ENCODE results near the gene ZNF490. TPM values are rescaled to one million over a fixed set of nuclear protein-coding genes. Genes with fewer than 3 reads are reported as not detected.

ZNF490 gene
- 2.3 TPM for polyA plus RNA-seq (2013, experiment 1 of 2)
- polyA plus RNA-seq (2013, experiment 2 of 2) = 1.9 TPM

GRCh38 chr19:12610540-12611360, at the start of gene ZNF490, which contains the start of gene ZNF791:
Gene ZNF490, minus strand, starts transcription at chr19:12610813. Its CDS starts 133 bp downstream, at chr19:12610680.
Gene ZNF791, plus strand, starts transcription at chr19:12610920. Its CDS starts 160 bp downstream, at chr19:12611080.
- H3K4me1 ChIP-seq (ENCODE audit: control insufficient read depth, insufficient read depth, low read depth, low read length) = no peaks in the 10 kb centered on the region
- peak within 1 kb of the TSS; percentile 67 to 97 for H3K18ac ChIP-seq (ENCODE audit: low read depth in 1 of 2, low read length in 2 of 2)
- peak; percentile 98 for DNase-seq
- H2AK5ac ChIP-seq (ENCODE audit: low read length, severe bottlenecking) = peak within 1 kb of the TSS; percentile 96
- WGBS = under 1% methylated on average over 61 of the region's 61 CpGs
- H2BK5ac ChIP-seq (ENCODE audit: low read depth, low read length, poor library complexity, severe bottlenecking) = peak within 1 kb of the TSS; percentile 91
- H3K23ac ChIP-seq (ENCODE audit: low read length in 2 of 2) = peak within 1 kb of the TSS in 1 of 2 experiments; percentile 90
- H4K8ac ChIP-seq (ENCODE audit: low read length) = peak within 1 kb of the TSS; percentile 86
- peaks cover 36 to 46% of the 10 kb centered on the region in 2 experiments for H3K36me3 ChIP-seq (ENCODE audit: control insufficient read depth in 1 of 2, insufficient read depth in 2 of 2, low read depth in 1 of 2, low read length in 2 of 2)
- H4K91ac ChIP-seq (ENCODE audit: low read length) = peak within 1 kb of the TSS; percentile 55
- H3K9ac ChIP-seq (ENCODE audit: low read length) = peak within 1 kb of the TSS; percentile 99
- H3K14ac ChIP-seq (ENCODE audit: low read length in 2 of 2) = peak within 1 kb of the TSS in 1 of 2 experiments; percentile 93
- H3K4ac ChIP-seq (ENCODE audit: low read depth in 1 of 2, low read length in 2 of 2) = peak within 1 kb of the TSS; percentile 79 to 90
- peaks cover 19% of the 10 kb centered on the region for H3K79me1 ChIP-seq (replicated peaks; ENCODE audit: low read length, poor library complexity, severe bottlenecking)
- peak within 1 kb of the TSS; percentile 83 for H3K4me2 ChIP-seq (ENCODE audit: low read length, poor library complexity, severe bottlenecking)
- H3K27me3 ChIP-seq (ENCODE audit: control insufficient read depth in 1 of 2, insufficient read depth in 1 of 2, low read length in 2 of 2) = no peaks in the 10 kb centered on the region
- H3K4me3 ChIP-seq (ENCODE audit: insufficient read depth in 1 of 2, low read depth in 1 of 2, low read length in 2 of 2) = peak within 1 kb of the TSS; percentile 96 to 100
- peak within 1 kb of the TSS; percentile 94 for H2AFZ ChIP-seq (ENCODE audit: low read depth, low read length)
- peak within 1 kb of the TSS in 1 of 2 experiments; percentile 70 for H2BK12ac ChIP-seq (ENCODE audit: low read length in 2 of 2)
- peak within 1 kb of the TSS; percentile 78 for H2BK15ac ChIP-seq (ENCODE audit: low read depth, poor library complexity, severe bottlenecking)
- peak within 1 kb of the TSS; percentile 82 for H3K27ac ChIP-seq (ENCODE audit: low read length, poor library complexity, severe bottlenecking)
- no peaks in the 10 kb centered on the region for H3K9me3 ChIP-seq (ENCODE audit: control insufficient read depth, low read length)
- H2BK120ac ChIP-seq (ENCODE audit: low read depth, low read length) = peak within 1 kb of the TSS; percentile 80

DNA sequence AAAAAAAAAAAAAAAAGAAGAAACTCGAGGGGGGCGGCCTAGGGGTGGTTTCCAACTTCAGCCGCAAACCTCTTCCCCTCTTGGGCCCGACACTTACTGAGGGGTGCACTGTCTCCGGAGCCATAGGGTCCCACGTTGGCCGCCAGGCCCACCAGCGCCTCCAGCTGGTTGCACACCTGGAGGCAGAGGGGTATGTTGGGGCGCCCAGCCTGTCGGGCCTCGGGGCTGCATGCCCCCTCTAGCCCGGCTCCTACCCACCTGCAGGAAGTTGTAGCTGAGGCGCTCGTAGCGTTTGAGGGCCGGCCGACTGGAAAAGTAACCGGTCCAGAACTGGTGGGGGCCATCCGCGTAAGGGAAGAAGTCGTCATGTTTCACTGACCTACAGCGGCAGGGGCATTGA, 47.4 kb upstream of the ZNF490 start:
- H3K9ac ChIP-seq (ENCODE audit: low read length) = no peak overlapping the region
- no peak overlapping the region for H3K18ac ChIP-seq (ENCODE audit: low read depth in 1 of 2, low read length in 2 of 2)
- DNase-seq = no peak
- no peak overlapping the region for H2BK15ac ChIP-seq (ENCODE audit: low read depth, poor library complexity, severe bottlenecking)
- H3K23ac ChIP-seq (ENCODE audit: low read length in 2 of 2) = no peak overlapping the region
- peaks cover 52 to 81% of the 10 kb centered on the region in 2 experiments for H3K36me3 ChIP-seq (ENCODE audit: control insufficient read depth in 1 of 2, insufficient read depth in 2 of 2, low read depth in 1 of 2, low read length in 2 of 2)
- no peak overlapping the region for H2AK5ac ChIP-seq (ENCODE audit: low read length, severe bottlenecking)
- H2AFZ ChIP-seq (ENCODE audit: low read depth, low read length) = no peak overlapping the region
- no peak overlapping the region for H3K4me3 ChIP-seq (ENCODE audit: insufficient read depth in 1 of 2, low read depth in 1 of 2, low read length in 2 of 2)
- no peaks in the 10 kb centered on the region for H3K4me1 ChIP-seq (ENCODE audit: control insufficient read depth, insufficient read depth, low read depth, low read length)
- H3K4ac ChIP-seq (ENCODE audit: low read depth in 1 of 2, low read length in 2 of 2) = no peak overlapping the region
- no peaks in the 10 kb centered on the region for H3K27me3 ChIP-seq (ENCODE audit: control insufficient read depth in 1 of 2, insufficient read depth in 1 of 2, low read length in 2 of 2)
- no peak overlapping the region for H4K91ac ChIP-seq (ENCODE audit: low read length)
- H3K27ac ChIP-seq (ENCODE audit: low read length, poor library complexity, severe bottlenecking) = no peak overlapping the region
- no peak overlapping the region for H2BK12ac ChIP-seq (ENCODE audit: low read length in 2 of 2)
- H3K9me3 ChIP-seq (ENCODE audit: control insufficient read depth, low read length) = no peaks in the 10 kb centered on the region
- H4K8ac ChIP-seq (ENCODE audit: low read length) = no peak overlapping the region
- H2BK120ac ChIP-seq (ENCODE audit: low read depth, low read length) = no peak overlapping the region
- H2BK5ac ChIP-seq (ENCODE audit: low read depth, low read length, poor library complexity, severe bottlenecking) = no peak overlapping the region
- WGBS = 96% methylated on average over 21 of the region's 22 CpGs
- no peak overlapping the region for H3K4me2 ChIP-seq (ENCODE audit: low read length, poor library complexity, severe bottlenecking)
- H3K79me1 ChIP-seq (replicated peaks; ENCODE audit: low read length, poor library complexity, severe bottlenecking) = peaks cover 6% of the 10 kb centered on the region
- no peak overlapping the region for H3K14ac ChIP-seq (ENCODE audit: low read length in 2 of 2)

- Histone ChIP-seq H3K4ac (ENCODE audit: low read depth in 1 of 2, low read length in 2 of 2) (no peak overlapping the region), H2BK5ac (ENCODE audit: low read depth, low read length, poor library complexity, severe bottlenecking) (no peak overlapping the region), H3K4me3 (ENCODE audit: insufficient read depth in 1 of 2, low read depth in 1 of 2, low read length in 2 of 2) (no peak overlapping the region), H2BK15ac (ENCODE audit: low read depth, poor library complexity, severe bottlenecking) (no peak overlapping the region), H3K4me2 (ENCODE audit: low read length, poor library complexity, severe bottlenecking) (no peak overlapping the region), H2BK12ac (ENCODE audit: low read length in 2 of 2) (no peak overlapping the region), H3K9ac (ENCODE audit: low read length) (no peak overlapping the region), H4K8ac (ENCODE audit: low read length) (peak overlapping the region; percentile 49), H2AK5ac (ENCODE audit: low read length, severe bottlenecking) (no peak overlapping the region), H3K9me3 (ENCODE audit: control insufficient read depth, low read length) (no peaks in the 10 kb centered on the region), H2BK120ac (ENCODE audit: low read depth, low read length) (no peak overlapping the region), H3K27me3 (ENCODE audit: control insufficient read depth in 1 of 2, insufficient read depth in 1 of 2, low read length in 2 of 2) (no peaks in the 10 kb centered on the region), H3K14ac (ENCODE audit: low read length in 2 of 2) (no peak overlapping the region), H2AFZ (ENCODE audit: low read depth, low read length) (no peak overlapping the region), H3K23ac (ENCODE audit: low read length in 2 of 2) (no peak overlapping the region), H3K4me1 (ENCODE audit: control insufficient read depth, insufficient read depth, low read depth, low read length) (no peaks in the 10 kb centered on the region), H3K36me3 (ENCODE audit: control insufficient read depth in 1 of 2, insufficient read depth in 2 of 2, low read depth in 1 of 2, low read length in 2 of 2) (peaks cover 53 to 76% of the 10 kb centered on the region in 2 experiments), H4K91ac (ENCODE audit: low read length) (peak overlapping the region; percentile 83), H3K18ac (ENCODE audit: low read depth in 1 of 2, low read length in 2 of 2) (no peak overlapping the region), H3K79me1 (replicated peaks; ENCODE audit: low read length, poor library complexity, severe bottlenecking) (peaks cover 6% of the 10 kb centered on the region), H3K27ac (ENCODE audit: low read length, poor library complexity, severe bottlenecking) (no peak overlapping the region)
- 88% methylated on average over 50 of the region's 50 CpGs for WGBS
- no peak for DNase-seq
Observed at GRCh38 chr19:12656899-12657571, 46.4 kb upstream of the ZNF490 start.

DNA sequence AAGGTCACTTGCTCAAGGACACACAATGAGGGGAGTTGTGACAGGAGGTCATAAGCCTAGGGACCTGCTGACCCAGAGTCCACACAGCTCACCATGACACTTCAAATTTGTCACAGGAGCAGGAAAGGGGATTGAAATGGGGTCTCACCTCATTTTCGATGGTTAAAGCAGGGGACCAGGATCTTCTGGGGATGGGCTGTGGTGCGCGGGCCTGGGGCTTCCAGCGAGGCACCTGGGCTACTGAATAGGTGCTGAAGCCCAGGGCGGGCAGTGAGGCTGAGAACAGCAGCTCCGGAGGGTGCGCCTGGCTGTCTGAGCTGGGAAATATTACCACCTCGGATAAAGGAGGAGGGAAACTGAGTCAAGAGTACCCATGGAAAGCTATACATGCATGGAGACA, 44.9 kb upstream of the ZNF490 start:
- no peak overlapping the region for H2AK5ac ChIP-seq (ENCODE audit: low read length, severe bottlenecking)
- H3K4me3 ChIP-seq (ENCODE audit: insufficient read depth in 1 of 2, low read depth in 1 of 2, low read length in 2 of 2) = no peak overlapping the region
- H3K4ac ChIP-seq (ENCODE audit: low read depth in 1 of 2, low read length in 2 of 2) = no peak overlapping the region
- no peak overlapping the region for H4K8ac ChIP-seq (ENCODE audit: low read length)
- no peak overlapping the region for H3K14ac ChIP-seq (ENCODE audit: low read length in 2 of 2)
- H3K27me3 ChIP-seq (ENCODE audit: control insufficient read depth in 1 of 2, insufficient read depth in 1 of 2, low read length in 2 of 2) = no peaks in the 10 kb centered on the region
- no peak overlapping the region for H2BK15ac ChIP-seq (ENCODE audit: low read depth, poor library complexity, severe bottlenecking)
- no peak overlapping the region for H3K9ac ChIP-seq (ENCODE audit: low read length)
- no peak overlapping the region for H2BK120ac ChIP-seq (ENCODE audit: low read depth, low read length)
- no peak overlapping the region for H2BK5ac ChIP-seq (ENCODE audit: low read depth, low read length, poor library complexity, severe bottlenecking)
- 97% methylated on average over 8 of the region's 8 CpGs for WGBS
- H3K27ac ChIP-seq (ENCODE audit: low read length, poor library complexity, severe bottlenecking) = no peak overlapping the region
- DNase-seq = no peak
- H3K4me1 ChIP-seq (ENCODE audit: control insufficient read depth, insufficient read depth, low read depth, low read length) = no peaks in the 10 kb centered on the region
- H3K9me3 ChIP-seq (ENCODE audit: control insufficient read depth, low read length) = no peaks in the 10 kb centered on the region
- H3K36me3 ChIP-seq (ENCODE audit: control insufficient read depth in 1 of 2, insufficient read depth in 2 of 2, low read depth in 1 of 2, low read length in 2 of 2) = peaks cover 50 to 66% of the 10 kb centered on the region in 2 experiments
- H3K23ac ChIP-seq (ENCODE audit: low read length in 2 of 2) = no peak overlapping the region
- H2BK12ac ChIP-seq (ENCODE audit: low read length in 2 of 2) = no peak overlapping the region
- no peak overlapping the region for H3K18ac ChIP-seq (ENCODE audit: low read depth in 1 of 2, low read length in 2 of 2)
- peaks cover 6% of the 10 kb centered on the region for H3K79me1 ChIP-seq (replicated peaks; ENCODE audit: low read length, poor library complexity, severe bottlenecking)
- H4K91ac ChIP-seq (ENCODE audit: low read length) = no peak overlapping the region
- no peak overlapping the region for H2AFZ ChIP-seq (ENCODE audit: low read depth, low read length)
- H3K4me2 ChIP-seq (ENCODE audit: low read length, poor library complexity, severe bottlenecking) = no peak overlapping the region

Data from mesenchymal stem cell (in vitro differentiated cells and primary cell).